NCI-H774 (cell line): ENCODE measurements around the gene OGDH.
A peak's percentile ranks its signal among the peaks of the same experiment; 100 is the strongest.
"Not testable (repeated sequence)": the region's sequence is repeated elsewhere in the genome, so short reads cannot be mapped to it uniquely, and the experiment has no call there.

ENCODE experiments used
- DNase-seq: peaks from one replicate; lab custom pipeline; 2025; lab: John Stamatoyannopoulos, UW

Gene OGDH

GRCh38 chr7:44606341-44607140 lies at the start of gene OGDH:
Gene OGDH, plus strand, starts transcription at chr7:44606627. Its CDS starts 17,717 bp downstream, at chr7:44624344.
- DNase-seq, result peak; percentile 98

GRCh38 chr7:44557485-44557884 lies 48.9 kb upstream of the OGDH start:
- DNase-seq, result no peak

- DNase-seq, result no peak
These were observed 46.9 kb upstream of the OGDH start for GRCh38 chr7:44559485-44559884.

- no peak for DNase-seq
These were observed 44.9 kb upstream of the OGDH start for GRCh38 chr7:44561481-44561880.

GRCh38 chr7:44561962-44562621 lies 44.3 kb upstream of the OGDH start:
- DNase-seq, result no peak

GRCh38 chr7:44562622-44562962 lies 43.8 kb upstream of the OGDH start:
- not testable (repeated sequence) for DNase-seq

- no peak for DNase-seq
These were observed 43.2 kb upstream of the OGDH start for GRCh38 chr7:44563171-44563679.

- no peak for DNase-seq
These were observed 41.8 kb upstream of the OGDH start for GRCh38 chr7:44564606-44565005.

- DNase-seq, result peak; percentile 21
These were observed 41.2 kb upstream of the OGDH start for GRCh38 chr7:44565097-44565794.

- no peak for DNase-seq
These were observed 40.5 kb upstream of the OGDH start for GRCh38 chr7:44565795-44566559.

GRCh38 chr7:44566680-44567079 lies 39.7 kb upstream of the OGDH start:
- DNase-seq, result no peak

- no peak for DNase-seq
These were observed 38.5 kb upstream of the OGDH start for GRCh38 chr7:44567884-44568283.

GRCh38 chr7:44568771-44569560 lies 37.5 kb upstream of the OGDH start:
- no peak for DNase-seq

- no peak for DNase-seq
These were observed 36.5 kb upstream of the OGDH start for GRCh38 chr7:44569959-44570358.

- DNase-seq, result no peak
These were observed 33.7 kb upstream of the OGDH start for GRCh38 chr7:44572771-44573170.

GRCh38 chr7:44573464-44574286 lies 32.8 kb upstream of the OGDH start, which contains the start of gene DDX56:
Gene DDX56, minus strand, starts transcription at chr7:44573908. Its CDS starts 13 bp downstream, at chr7:44573895.
- DNase-seq, result peak; percentile 96

GRCh38 chr7:44574287-44574872 lies 32.0 kb upstream of the OGDH start:
- no peak for DNase-seq

GRCh38 chr7:44575054-44575453 lies 31.4 kb upstream of the OGDH start:
- DNase-seq, result no peak

- DNase-seq, result no peak
These were observed 30.2 kb upstream of the OGDH start for GRCh38 chr7:44576228-44576627.
